Mesendoderm (in vitro differentiated cells): ENCODE results near the gene RPS27L.

Source experiments
- DNase-seq: peaks from one replicate; pipeline ENCODE4 v3.0.0; 2013
- H2AK5ac ChIP-seq: 2 replicates; pipeline ENCODE4 v1.6.1; 2013; ENCODE audit warnings: low read length, inconsistent platforms
- H2BK120ac ChIP-seq: 2 replicates; pipeline ENCODE4 v1.6.1; 2013; ENCODE audit warnings: low read depth, mild to moderate bottlenecking, low read length, moderate library complexity, mixed read lengths
- H2BK15ac ChIP-seq: replicated peaks from 2 replicates; pipeline ENCODE4 v1.6.1; 2013; ENCODE audit warnings: low read depth, mild to moderate bottlenecking, moderate library complexity
- H2BK5ac ChIP-seq: 2 replicates; pipeline ENCODE4 v1.6.1; 2013; ENCODE audit warnings: low read length, inconsistent platforms
- H3K18ac ChIP-seq: 2 replicates; pipeline ENCODE4 v1.6.1; 2013; ENCODE audit warnings: mild to moderate bottlenecking, low read length, mixed read lengths
- H3K23ac ChIP-seq: one replicate; pipeline ENCODE4 v1.6.1; 2013; ENCODE audit warnings: low read length
- H3K27ac ChIP-seq: 2 replicates; pipeline ENCODE4 v1.5.1; 2013; ENCODE audit warnings: low read depth, mild to moderate bottlenecking, inconsistent platforms, low read length, moderate library complexity
- H3K27me3 ChIP-seq: 2 replicates; pipeline ENCODE4 v1.6.1; 2013; ENCODE audit warnings: low read length, control low read depth, mild to moderate bottlenecking, inconsistent platforms; ENCODE audit not compliant: insufficient read depth, poor library complexity
- H3K36me3 ChIP-seq: 2 replicates; pipeline ENCODE4 v1.6.1; 2013; ENCODE audit warnings: low read length, inconsistent platforms; ENCODE audit not compliant: control insufficient read depth, insufficient read depth
- H3K4ac ChIP-seq: one replicate; pipeline ENCODE4 v1.6.1; 2013; ENCODE audit warnings: low read depth, mild to moderate bottlenecking, low read length, moderate library complexity
- H3K4me1 ChIP-seq: 2 replicates; pipeline ENCODE4 v1.6.1; 2013; ENCODE audit warnings: low read depth, low read length, inconsistent platforms; ENCODE audit not compliant: control insufficient read depth
- H3K4me2 ChIP-seq: 2 replicates; pipeline ENCODE4 v1.6.1; 2013; ENCODE audit warnings: low read length
- H3K4me3 ChIP-seq: 2 replicates; pipeline ENCODE4 v1.5.1; 2013; ENCODE audit warnings: mild to moderate bottlenecking, low read length
- H3K56ac ChIP-seq: one replicate; pipeline ENCODE4 v1.6.1; 2013; ENCODE audit warnings: low read length
- H3K79me1 ChIP-seq: 2 replicates; pipeline ENCODE4 v1.6.1; 2013; ENCODE audit warnings: low read length, inconsistent platforms
- H3K79me2 ChIP-seq: 2 replicates; pipeline ENCODE4 v1.6.1; 2013; ENCODE audit warnings: mild to moderate bottlenecking, low read length; ENCODE audit not compliant: control insufficient read depth, insufficient read depth
- H3K9ac ChIP-seq: 2 replicates; pipeline ENCODE4 v1.6.1; 2013; ENCODE audit warnings: low read length, inconsistent platforms
- H4K5ac ChIP-seq: one replicate; pipeline ENCODE4 v1.6.1; 2013; ENCODE audit warnings: low read length
- H4K8ac ChIP-seq: one replicate; pipeline ENCODE4 v1.6.1; 2013; ENCODE audit warnings: low read depth, mild to moderate bottlenecking, control low read depth, low read length, moderate library complexity
- WGBS: extraction: QIAGEN DNeasy Blood & Tissue Kit; methylation state at CpG from one replicate; pipeline ENCODE4 v1.1.7; 2013; ENCODE audit warnings: low lambda C conversion rate, missing lambda C conversion rate; ENCODE audit not compliant: insufficient coverage; ENCODE audit errors: extremely low coverage; 5-methylcytosine and 5-hydroxymethylcytosine counted together

The RPS27L gene

GRCh38 chr15:63140936-63141335 lies 16.3 kb downstream of the RPS27L start:
- Histone ChIP-seq H3K4me1 (no peaks in the 10 kb centered on the region), H4K5ac (no peak overlapping the region), H3K27ac (no peak overlapping the region), H3K9ac (no peak overlapping the region), H3K18ac (no peak overlapping the region), H2AK5ac (no peak overlapping the region), H3K56ac (no peak overlapping the region), H2BK120ac (no peak overlapping the region), H3K36me3 (no peaks in the 10 kb centered on the region), H2BK5ac (no peak overlapping the region), H3K23ac (no peak overlapping the region), H3K4me2 (no peak overlapping the region), H3K4me3 (no peak overlapping the region), H2BK15ac (no peak overlapping the region), H3K79me2 (no peaks in the 10 kb centered on the region), H4K8ac (no peak overlapping the region), H3K79me1 (no peaks in the 10 kb centered on the region), H3K27me3 (no peaks in the 10 kb centered on the region), H3K4ac (no peak overlapping the region)
- no peak for DNase-seq
- WGBS, result no CpG with 5 or more reads among the region's 2 CpGs

GRCh38 chr15:63136742-63137141 lies 20.5 kb downstream of the RPS27L start:
- no CpG with 5 or more reads among the region's 2 CpGs for WGBS
- no peak overlapping the region for H3K18ac ChIP-seq
- H2BK120ac ChIP-seq, result no peak overlapping the region
- H4K8ac ChIP-seq, result no peak overlapping the region
- DNase-seq, result peak; percentile 11
- H3K27ac ChIP-seq, result no peak overlapping the region
- no peaks in the 10 kb centered on the region for H3K4me1 ChIP-seq
- no peak overlapping the region for H3K4me3 ChIP-seq
- no peak overlapping the region for H2BK15ac ChIP-seq
- H3K9ac ChIP-seq, result no peak overlapping the region
- no peak overlapping the region for H3K23ac ChIP-seq
- no peaks in the 10 kb centered on the region for H3K27me3 ChIP-seq
- H3K56ac ChIP-seq, result no peak overlapping the region
- no peak overlapping the region for H4K5ac ChIP-seq
- no peak overlapping the region for H2BK5ac ChIP-seq
- no peaks in the 10 kb centered on the region for H3K79me1 ChIP-seq
- H3K4me2 ChIP-seq, result no peak overlapping the region
- no peak overlapping the region for H3K4ac ChIP-seq
- peaks cover 2% of the 10 kb centered on the region for H3K36me3 ChIP-seq
- H3K79me2 ChIP-seq, result no peaks in the 10 kb centered on the region
- H2AK5ac ChIP-seq, result no peak overlapping the region

GRCh38 chr15:63135804-63136203 lies 21.5 kb downstream of the RPS27L start:
- Histone ChIP-seq H3K27me3 (no peaks in the 10 kb centered on the region), H2BK5ac (no peak overlapping the region), H2AK5ac (no peak overlapping the region), H2BK15ac (no peak overlapping the region), H4K5ac (no peak overlapping the region), H3K27ac (no peak overlapping the region), H3K79me1 (no peaks in the 10 kb centered on the region), H3K4me2 (no peak overlapping the region), H4K8ac (no peak overlapping the region), H3K36me3 (peaks cover 2% of the 10 kb centered on the region), H3K56ac (no peak overlapping the region), H3K4ac (no peak overlapping the region), H3K18ac (no peak overlapping the region), H3K23ac (no peak overlapping the region), H2BK120ac (no peak overlapping the region), H3K79me2 (no peaks in the 10 kb centered on the region), H3K4me1 (no peaks in the 10 kb centered on the region), H3K9ac (no peak overlapping the region), H3K4me3 (no peak overlapping the region)
- no peak for DNase-seq
- WGBS, result no CpG with 5 or more reads among the region's 3 CpGs

GRCh38 chr15:63135281-63135680 lies 22.0 kb downstream of the RPS27L start:
- H3K4ac ChIP-seq, result no peak overlapping the region
- no peak overlapping the region for H3K4me2 ChIP-seq
- H3K4me1 ChIP-seq, result no peaks in the 10 kb centered on the region
- no peak overlapping the region for H3K18ac ChIP-seq
- no CpG with 5 or more reads among the region's 5 CpGs for WGBS
- H3K27me3 ChIP-seq, result no peaks in the 10 kb centered on the region
- H3K79me1 ChIP-seq, result no peaks in the 10 kb centered on the region
- H3K4me3 ChIP-seq, result no peak overlapping the region
- no peak overlapping the region for H2BK5ac ChIP-seq
- no peak for DNase-seq
- H2AK5ac ChIP-seq, result no peak overlapping the region
- no peak overlapping the region for H3K27ac ChIP-seq
- H4K5ac ChIP-seq, result no peak overlapping the region
- H3K56ac ChIP-seq, result no peak overlapping the region
- no peak overlapping the region for H2BK120ac ChIP-seq
- H3K9ac ChIP-seq, result no peak overlapping the region
- no peak overlapping the region for H3K23ac ChIP-seq
- no peak overlapping the region for H4K8ac ChIP-seq
- no peaks in the 10 kb centered on the region for H3K79me2 ChIP-seq
- no peak overlapping the region for H2BK15ac ChIP-seq
- H3K36me3 ChIP-seq, result peaks cover 2% of the 10 kb centered on the region

- H3K56ac ChIP-seq, result no peak overlapping the region
- no peak overlapping the region for H3K23ac ChIP-seq
- H3K18ac ChIP-seq, result no peak overlapping the region
- DNase-seq, result no peak
- H2BK120ac ChIP-seq, result no peak overlapping the region
- H3K27me3 ChIP-seq, result no peaks in the 10 kb centered on the region
- H3K36me3 ChIP-seq, result peaks cover 2% of the 10 kb centered on the region
- H3K4me3 ChIP-seq, result no peak overlapping the region
- no peaks in the 10 kb centered on the region for H3K4me1 ChIP-seq
- H3K4ac ChIP-seq, result no peak overlapping the region
- H2AK5ac ChIP-seq, result no peak overlapping the region
- no peak overlapping the region for H3K4me2 ChIP-seq
- H4K5ac ChIP-seq, result no peak overlapping the region
- H4K8ac ChIP-seq, result no peak overlapping the region
- no peaks in the 10 kb centered on the region for H3K79me1 ChIP-seq
- no peak overlapping the region for H2BK5ac ChIP-seq
- no peak overlapping the region for H3K27ac ChIP-seq
- H3K79me2 ChIP-seq, result no peaks in the 10 kb centered on the region
- no peak overlapping the region for H2BK15ac ChIP-seq
- WGBS, result no CpG with 5 or more reads among the region's 2 CpGs
- H3K9ac ChIP-seq, result no peak overlapping the region
Measured at GRCh38 chr15:63134245-63134985, 22.9 kb downstream of the RPS27L start.

- H2AK5ac ChIP-seq, result no peak overlapping the region
- H3K56ac ChIP-seq, result no peak overlapping the region
- H3K27me3 ChIP-seq, result no peaks in the 10 kb centered on the region
- H3K4me3 ChIP-seq, result no peak overlapping the region
- no peak overlapping the region for H3K27ac ChIP-seq
- no peak overlapping the region for H4K5ac ChIP-seq
- H3K4me2 ChIP-seq, result no peak overlapping the region
- peaks cover 2% of the 10 kb centered on the region for H3K36me3 ChIP-seq
- no peak overlapping the region for H4K8ac ChIP-seq
- H2BK5ac ChIP-seq, result no peak overlapping the region
- H2BK120ac ChIP-seq, result no peak overlapping the region
- no peak overlapping the region for H3K4ac ChIP-seq
- no peak overlapping the region for H3K23ac ChIP-seq
- H3K79me1 ChIP-seq, result no peaks in the 10 kb centered on the region
- no peak overlapping the region for H3K18ac ChIP-seq
- no peaks in the 10 kb centered on the region for H3K4me1 ChIP-seq
- DNase-seq, result no peak
- H3K9ac ChIP-seq, result no peak overlapping the region
- H2BK15ac ChIP-seq, result no peak overlapping the region
- 100% methylated on average over 1 of the region's 1 CpG for WGBS
- H3K79me2 ChIP-seq, result no peaks in the 10 kb centered on the region
Measured at GRCh38 chr15:63133786-63134185, 23.5 kb downstream of the RPS27L start.
